Aorta (tissue), 5 donors: Measurements from ENCODE around the gene PAK1. TPM values are rescaled to one million over a fixed set of nuclear protein-coding genes. Genes with fewer than 3 reads are reported as not detected.
"Not testable (repeated sequence)": the region's sequence is repeated elsewhere in the genome, so short reads cannot be mapped to it uniquely, and the experiment has no call there.

ENCODE experiments used
- ATAC-seq: fragments of 200-7000 bp; cut with Tn5 transposase; one replicate; pipeline ENCODE4 v1.9.1; 2022; ENCODE audit warnings: moderate library complexity; ENCODE audit not compliant: low FRiP score
- DNase-seq, 2 donors: peaks; one replicate each; pipeline ENCODE4 v3.0.0-alpha.2; 2020
- H3K27ac ChIP-seq, 2 donors: one replicate each; pipeline ENCODE4 v1.5.1; 2013; ENCODE audit warnings: low read length in 2 of 2, mild to moderate bottlenecking in 2 of 2, moderate library complexity in 2 of 2, control low read depth in 1 of 2, inconsistent platforms in 1 of 2, low read depth in 1 of 2
- H3K27me3 ChIP-seq, 2 donors: one replicate each; pipeline ENCODE4 v1.6.1; 2013; ENCODE audit warnings: control low read depth in 1 of 2, low read length in 1 of 2, mild to moderate bottlenecking in 1 of 2, moderate library complexity in 1 of 2; ENCODE audit not compliant: insufficient read depth in 2 of 2, control insufficient read depth in 1 of 2
- H3K36me3 ChIP-seq, 2 donors: one replicate each; pipeline ENCODE4 v1.6.1; 2013; ENCODE audit warnings: control low read depth in 1 of 2, low read length in 1 of 2, mild to moderate bottlenecking in 1 of 2; ENCODE audit not compliant: insufficient read depth in 2 of 2, control insufficient read depth in 1 of 2
- H3K4me1 ChIP-seq, 2 donors: one replicate each; pipeline ENCODE4 v1.6.1; 2013; ENCODE audit warnings: low read length in 2 of 2, control low read depth in 1 of 2, mild to moderate bottlenecking in 1 of 2, moderate library complexity in 1 of 2; ENCODE audit not compliant: insufficient read depth in 2 of 2, control insufficient read depth in 1 of 2
- H3K4me3 ChIP-seq, 2 donors: one replicate each; pipeline ENCODE4 v1.5.1; 2013; ENCODE audit warnings: low read length in 2 of 2, control low read depth in 1 of 2, mild to moderate bottlenecking in 1 of 2
- H3K9me3 ChIP-seq: one replicate; pipeline ENCODE4 v1.6.1; 2013; ENCODE audit warnings: mild to moderate bottlenecking, low read length; ENCODE audit not compliant: control insufficient read depth
- WGBS, 2 donors: extraction: QIAGEN DNeasy Blood & Tissue Kit; methylation state at CpG; one replicate each; pipeline ENCODE4 v1.1.7; 2013; 5-methylcytosine and 5-hydroxymethylcytosine counted together
- intact Hi-C, 2 donors: fragments of 100-400 bp; cut with DNase I; formaldehyde crosslinking; loops; one replicate each; pipeline versions ENCODE4 v1.14.2 to v1.15.0; 2022
- polyA plus RNA-seq, 2 donors: library from polyadenylated mRNA; stranded (reverse); fragments of 200-250 nt; gene quantifications; one replicate each; pipeline ENCODE4 v1.2.3, GENCODE V29; 2013
- total RNA-seq, 2 donors: library from RNA; stranded (reverse); fragmentation: NEBNext Ultra II Directional; extraction: Animal tissue kit (Norgen Biotek cat#: 25700); gene quantifications; one replicate each; pipeline ENCODE4 v1.2.1, GENCODE V29; 2021
- donor health status: healthy with polysubstance abuse.
- donor health status: Bipolar disorder and iron deficiency.
- donor health status: DM: no; HTN: no; CAD: no.
- donor health status: DM: no; HTN: no; CAD: no.
- donor health status: DM: yes; HTN: yes; CAD: no.

PAK1 gene
- total and polyA plus RNA-seq, 4 donors = 9.4 to 42.6 (median 19.4) TPM

GRCh38 chr11:77301510-77301909, 172.4 kb downstream of the PAK1 start, which contains the start of gene GDPD4:
Gene GDPD4 (minus strand): TSS chr11:77301686. CDS start chr11:77285137, 16,549 bp downstream.
- H3K27me3 ChIP-seq = no peaks in the 10 kb centered on the region
- no peak within 1 kb of the TSS for H3K27ac ChIP-seq
- DNase-seq (no peak), ATAC-seq (no peak)
- no peaks in the 10 kb centered on the region for H3K36me3 ChIP-seq
- intact Hi-C loops = no loop called here
- no peak within 1 kb of the TSS for H3K4me3 ChIP-seq
- 89 to 91% methylated on average over 15 of the region's 15 CpGs for WGBS, 2 donors
- H3K9me3 ChIP-seq = no peaks in the 10 kb centered on the region
- H3K4me1 ChIP-seq = no peaks in the 10 kb centered on the region

- 67 to 72% methylated on average over 5 of the region's 5 CpGs for WGBS, 2 donors
- H3K4me1 ChIP-seq = no peaks in the 10 kb centered on the region
- H3K36me3 ChIP-seq = no peaks in the 10 kb centered on the region
- no peak overlapping the region for H3K4me3 ChIP-seq
- no peaks in the 10 kb centered on the region for H3K27me3 ChIP-seq
- intact Hi-C loops = no loop called here
- ATAC-seq (no peak), DNase-seq (no peak)
- H3K9me3 ChIP-seq = no peaks in the 10 kb centered on the region
- H3K27ac ChIP-seq = no peak overlapping the region
Observed at GRCh38 chr11:77300695-77301094, 173.2 kb downstream of the PAK1 start.

DNA sequence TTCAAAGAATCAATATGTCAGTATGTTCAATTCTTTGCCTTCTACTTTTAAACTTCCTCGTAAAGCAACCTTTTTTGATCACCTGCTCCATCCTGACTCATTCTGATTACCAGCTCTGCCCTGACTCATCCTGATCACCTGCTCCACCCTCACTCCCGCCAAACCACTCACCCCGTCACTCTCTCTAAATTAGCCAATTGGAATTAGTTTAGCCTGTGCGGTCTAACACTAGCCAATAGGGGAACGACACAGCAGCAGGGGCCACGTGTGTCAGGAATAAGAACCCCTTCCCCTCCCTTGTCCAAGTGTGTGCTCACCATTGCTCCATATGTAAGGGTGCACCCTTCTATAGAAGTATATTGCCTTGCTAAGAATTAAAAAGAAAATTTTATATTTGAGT, 173.9 kb downstream of the PAK1 start:
- H3K27ac ChIP-seq, H3K9me3 ChIP-seq, H3K27me3 ChIP-seq, H3K4me3 ChIP-seq, ATAC-seq, H3K4me1 ChIP-seq, intact Hi-C loops, DNase-seq, H3K36me3 ChIP-seq: not testable (repeated sequence)
- 87 to 89% methylated on average over 6 of the region's 6 CpGs for WGBS, 2 donors

DNA sequence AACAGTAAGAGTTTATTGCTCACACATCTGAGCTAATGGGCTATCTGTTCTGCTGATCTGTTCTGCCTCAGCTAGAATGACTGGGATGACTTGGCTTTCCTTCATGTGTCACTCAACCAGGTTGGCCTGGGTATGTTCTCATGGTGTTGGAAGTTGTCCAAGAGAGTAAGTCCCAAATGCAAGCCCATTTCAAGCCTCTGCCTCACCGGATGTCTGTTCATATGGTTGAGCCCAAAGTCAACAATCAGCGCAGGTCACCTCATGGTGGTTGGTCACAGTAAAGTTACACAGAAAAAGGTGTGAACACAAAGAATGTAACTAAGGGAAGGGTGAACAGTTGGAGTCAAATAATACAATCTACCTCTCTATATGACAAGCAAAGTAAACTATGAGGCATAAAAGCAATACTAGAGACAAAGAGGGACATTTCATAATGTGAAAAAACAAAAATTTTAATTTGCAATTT, 174.3 kb downstream of the PAK1 start:
- H3K27me3 ChIP-seq = no peaks in the 10 kb centered on the region
- H3K4me1 ChIP-seq = no peaks in the 10 kb centered on the region
- H3K36me3 ChIP-seq = no peaks in the 10 kb centered on the region
- H3K27ac ChIP-seq = no peak overlapping the region
- WGBS, 2 donors = 7 to 37% methylated on average over 2 of the region's 2 CpGs
- no peak for DNase-seq
- ATAC-seq = no peak
- no peaks in the 10 kb centered on the region for H3K9me3 ChIP-seq
- intact Hi-C loops = no loop called here
- no peak overlapping the region for H3K4me3 ChIP-seq

DNA sequence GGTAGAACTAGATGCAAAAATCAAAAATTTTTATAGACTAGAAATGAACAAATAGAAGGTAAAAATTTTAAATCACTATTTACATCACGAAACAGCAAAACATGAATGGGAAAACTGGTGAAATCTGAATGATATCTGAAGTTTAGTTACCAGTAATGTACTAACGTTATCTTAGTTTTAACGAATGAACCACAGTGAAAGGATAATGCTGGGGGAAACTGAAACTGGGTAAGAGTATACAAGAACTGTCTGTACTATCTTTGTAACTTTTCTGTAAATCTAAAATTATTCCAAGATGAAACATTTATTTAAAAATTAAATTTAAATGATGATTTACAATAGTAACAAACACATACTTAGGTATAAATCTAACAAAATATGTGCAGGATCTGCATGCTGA, 179.9 kb downstream of the PAK1 start:
- intact Hi-C loops = no loop called here
- H3K4me1 ChIP-seq = no peaks in the 10 kb centered on the region
- no peaks in the 10 kb centered on the region for H3K27me3 ChIP-seq
- WGBS, 2 donors = 89 to 90% methylated on average over 3 of the region's 3 CpGs
- H3K27ac ChIP-seq = no peak overlapping the region
- no peak for ATAC-seq
- H3K36me3 ChIP-seq = no peaks in the 10 kb centered on the region
- H3K4me3 ChIP-seq = no peak overlapping the region
- no peaks in the 10 kb centered on the region for H3K9me3 ChIP-seq
- no peak for DNase-seq

GRCh38 chr11:77289737-77290136, 184.2 kb downstream of the PAK1 start:
- Histone ChIP-seq H3K36me3 (no peaks in the 10 kb centered on the region), H3K27ac (no peak overlapping the region), H3K9me3 (no peaks in the 10 kb centered on the region), H3K27me3 (no peaks in the 10 kb centered on the region), H3K4me3 (no peak overlapping the region), H3K4me1 (no peaks in the 10 kb centered on the region)
- WGBS, 2 donors = 80 to 84% methylated on average over 4 of the region's 4 CpGs
- DNase-seq (no peak), ATAC-seq (no peak)
- intact Hi-C loops = no loop called here

DNA sequence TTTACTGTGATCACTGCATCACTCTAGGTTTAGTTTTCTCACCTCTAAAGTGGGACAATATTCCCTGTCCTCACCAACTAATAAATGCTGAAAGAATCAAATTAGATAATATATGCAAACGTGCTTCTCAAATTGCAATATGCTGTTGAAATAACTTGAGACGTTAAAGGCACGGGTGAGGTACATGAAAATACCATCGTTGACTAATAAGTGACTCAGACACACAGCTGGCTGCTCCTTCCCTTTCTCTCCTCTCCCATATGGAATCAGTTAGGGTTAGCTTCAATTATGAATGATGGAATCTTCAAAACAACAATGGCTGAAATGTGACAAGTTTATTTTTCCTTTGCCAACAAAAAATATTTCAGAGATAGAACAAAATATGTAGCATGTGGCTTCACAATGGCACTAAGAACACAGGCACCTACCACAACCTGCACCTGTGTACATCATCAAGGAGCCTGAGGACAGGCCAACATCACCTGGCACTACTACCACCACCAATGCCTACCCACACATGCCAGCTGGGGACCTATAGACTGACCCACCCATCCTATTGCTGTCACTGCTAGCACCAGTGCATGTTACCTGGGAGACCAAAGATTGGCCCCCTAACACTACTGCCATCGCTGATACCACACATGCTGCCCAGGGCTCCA, 186.2 kb downstream of the PAK1 start:
- H3K4me1 ChIP-seq = peaks cover 0 to 2% of the 10 kb centered on the region in 2 donors
- no peak for ATAC-seq
- no peak for DNase-seq
- H3K9me3 ChIP-seq = no peaks in the 10 kb centered on the region
- 74 to 81% methylated on average over 5 of the region's 5 CpGs for WGBS, 2 donors
- no peak overlapping the region for H3K27ac ChIP-seq
- H3K36me3 ChIP-seq = no peaks in the 10 kb centered on the region
- H3K27me3 ChIP-seq = no peaks in the 10 kb centered on the region
- intact Hi-C loops = no loop called here
- H3K4me3 ChIP-seq = no peak overlapping the region

DNA sequence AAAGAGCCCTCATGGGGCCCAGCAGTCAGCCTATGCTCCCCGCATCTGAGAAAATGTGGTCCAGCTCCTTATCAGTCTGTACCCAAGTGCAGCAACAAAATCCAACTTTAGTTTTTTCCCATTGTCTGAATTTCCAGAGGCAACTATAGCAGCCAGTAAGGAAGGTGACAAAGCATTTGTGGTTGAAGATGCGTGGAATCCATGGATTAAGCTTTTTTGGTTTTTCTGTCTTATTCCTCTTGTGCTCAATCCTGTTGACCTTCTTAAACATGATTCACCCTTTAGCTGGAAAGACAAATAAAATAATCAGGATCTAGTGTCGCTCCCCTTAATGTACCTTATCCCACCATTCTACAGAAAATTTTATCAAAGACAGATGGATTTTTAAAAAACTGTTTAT, 186.8 kb downstream of the PAK1 start:
- 83 to 84% methylated on average over 3 of the region's 3 CpGs for WGBS, 2 donors

More for the DNA sequence above, 186.8 kb downstream of the PAK1 start:
- Histone ChIP-seq H3K27ac (no peak overlapping the region), H3K27me3 (no peaks in the 10 kb centered on the region), H3K4me3 (no peak overlapping the region), H3K36me3 (no peaks in the 10 kb centered on the region), H3K9me3 (no peaks in the 10 kb centered on the region), H3K4me1 (peaks cover 0 to 2% of the 10 kb centered on the region in 2 donors)
- intact Hi-C loops = no loop called here
- DNase-seq (no peak), ATAC-seq (no peak)
